ES-I3 (cell line): ENCODE measurements around the gene TET2.

ENCODE experiments used
- H3K36me3 ChIP-seq: 2 replicates; pipeline ENCODE4 v1.6.1; 2013; ENCODE audit warnings: mild to moderate bottlenecking, low read length, control low read depth, moderate library complexity; ENCODE audit not compliant: insufficient read depth
- H3K4me1 ChIP-seq: 2 replicates; pipeline ENCODE4 v1.6.1; 2013; ENCODE audit warnings: mild to moderate bottlenecking, control low read depth, low read length; ENCODE audit not compliant: insufficient read depth
- H3K9ac ChIP-seq: 2 replicates; pipeline ENCODE4 v1.6.1; 2013; ENCODE audit warnings: low read depth, mild to moderate bottlenecking, low read length, moderate library complexity
- H3K9me3 ChIP-seq: 2 replicates; pipeline ENCODE4 v1.6.1; 2013; ENCODE audit warnings: mild to moderate bottlenecking, low read length, moderate library complexity; ENCODE audit not compliant: control insufficient read depth, insufficient read depth

The TET2 gene

GRCh38 chr4:105210916-105211315 lies 64.2 kb downstream of the TET2 start:
- no peaks in the 10 kb centered on the region; the same call in 1 of the 2 replicates for H3K4me1 ChIP-seq
- H3K36me3 ChIP-seq, result no peaks in the 10 kb centered on the region

DNA sequence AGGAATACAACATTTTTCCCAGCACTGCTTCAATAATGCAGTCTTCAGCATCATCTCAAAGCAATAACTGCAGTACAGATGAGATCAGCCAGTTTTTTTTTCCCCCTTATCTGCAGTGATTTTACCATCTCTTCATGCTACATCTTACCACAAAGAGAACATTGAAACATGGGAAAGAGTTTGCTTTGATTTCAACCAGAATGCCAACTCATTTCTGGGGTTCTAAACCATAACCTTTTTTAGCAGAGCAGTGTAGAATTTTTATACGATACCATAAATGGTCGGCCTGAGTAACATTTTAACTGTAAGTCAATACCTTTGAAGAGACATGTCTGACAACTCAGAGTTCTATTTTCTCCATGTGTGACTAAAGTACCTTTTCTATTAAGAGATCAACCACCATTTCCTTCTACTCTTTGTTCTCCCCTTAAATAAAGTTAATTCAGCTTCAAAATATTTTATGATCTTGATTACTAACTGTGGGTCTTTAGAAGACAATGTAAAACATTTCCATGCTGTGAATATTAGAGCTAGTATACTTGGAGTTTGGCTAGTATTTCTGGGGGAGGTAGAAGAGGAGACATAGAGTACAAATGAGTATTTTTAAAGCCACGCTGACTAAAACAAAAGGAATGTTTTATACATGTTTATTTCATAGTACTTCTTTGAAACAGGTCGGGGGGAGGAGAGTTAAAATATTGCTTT lies 69.1 kb downstream of the TET2 start:
- H3K36me3 ChIP-seq, result no peaks in the 10 kb centered on the region
- no peaks in the 10 kb centered on the region for H3K9me3 ChIP-seq
- H3K4me1 ChIP-seq, result no peaks in the 10 kb centered on the region; the same call in 1 of the 2 replicates
- H3K9ac ChIP-seq, result no peak overlapping the region

More at GRCh38 chr4:105210916-105211315, 64.2 kb downstream of the TET2 start:
- Histone ChIP-seq H3K9ac (no peak overlapping the region), H3K9me3 (no peaks in the 10 kb centered on the region)

DNA sequence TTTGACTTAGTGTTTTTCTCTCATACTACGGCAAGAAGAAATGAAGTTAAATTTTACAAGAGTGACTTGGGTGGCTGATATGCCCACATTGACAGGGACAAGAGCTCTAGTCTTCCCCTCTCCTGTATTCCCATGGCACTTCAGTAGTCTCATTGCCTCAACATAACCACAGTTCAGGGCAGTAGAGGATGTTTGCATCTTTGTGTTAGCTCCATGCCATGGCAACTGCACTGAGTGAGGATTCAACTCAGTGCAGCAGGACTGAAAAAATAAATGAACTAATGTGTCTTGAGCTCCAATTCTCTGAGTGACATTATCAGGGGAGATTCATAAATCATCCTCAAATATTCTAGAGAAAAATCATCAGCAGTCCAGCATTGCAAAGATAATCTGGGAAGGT lies 78.8 kb downstream of the TET2 start:
- Histone ChIP-seq H3K4me1 (no peaks in the 10 kb centered on the region), H3K9ac (no peak overlapping the region), H3K36me3 (no peaks in the 10 kb centered on the region), H3K9me3 (no peaks in the 10 kb centered on the region)

DNA sequence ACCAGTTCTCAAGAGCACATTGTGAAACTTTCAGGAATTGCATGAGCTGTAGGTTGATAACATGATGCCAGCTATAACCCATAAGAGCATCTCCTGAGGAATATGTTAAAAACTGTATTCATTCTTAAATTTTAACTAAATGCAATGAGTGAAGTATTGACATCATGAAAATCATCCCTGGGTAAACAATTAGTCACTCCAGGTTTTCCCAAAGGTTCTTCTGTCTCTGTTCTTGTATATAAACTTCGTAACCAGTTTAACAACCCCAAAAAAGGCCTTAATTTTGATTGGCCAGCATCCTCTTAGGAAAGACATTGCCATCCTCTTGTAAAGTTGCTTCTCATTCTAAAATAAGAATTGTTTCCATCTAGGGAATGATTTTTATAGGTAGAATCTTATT lies 80.4 kb downstream of the TET2 start:
- Histone ChIP-seq H3K9me3 (no peaks in the 10 kb centered on the region), H3K9ac (no peak overlapping the region), H3K4me1 (no peaks in the 10 kb centered on the region), H3K36me3 (no peaks in the 10 kb centered on the region)

DNA sequence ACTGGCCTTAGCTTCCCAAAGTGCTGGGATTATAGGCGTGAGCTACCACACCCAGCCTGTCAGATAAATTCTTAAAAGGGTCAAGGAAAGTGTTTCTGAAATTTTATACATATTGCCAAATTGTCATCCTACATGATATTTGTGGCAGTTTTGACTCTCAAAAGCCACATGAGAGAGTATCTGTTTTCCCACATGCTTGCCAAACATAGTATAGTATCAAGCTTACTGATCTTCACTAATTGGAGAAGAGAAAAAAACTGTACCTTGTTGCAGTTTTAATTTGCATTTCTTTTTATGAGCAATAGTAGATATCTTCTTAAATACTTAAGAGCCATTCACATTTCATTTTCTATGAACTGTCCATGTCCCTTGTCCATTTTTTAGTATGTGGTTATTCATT lies 83.6 kb downstream of the TET2 start:
- H3K9ac ChIP-seq, result no peak overlapping the region
- no peaks in the 10 kb centered on the region for H3K9me3 ChIP-seq
- H3K4me1 ChIP-seq, result no peaks in the 10 kb centered on the region; the same call in 1 of the 2 replicates
- H3K36me3 ChIP-seq, result no peaks in the 10 kb centered on the region

DNA sequence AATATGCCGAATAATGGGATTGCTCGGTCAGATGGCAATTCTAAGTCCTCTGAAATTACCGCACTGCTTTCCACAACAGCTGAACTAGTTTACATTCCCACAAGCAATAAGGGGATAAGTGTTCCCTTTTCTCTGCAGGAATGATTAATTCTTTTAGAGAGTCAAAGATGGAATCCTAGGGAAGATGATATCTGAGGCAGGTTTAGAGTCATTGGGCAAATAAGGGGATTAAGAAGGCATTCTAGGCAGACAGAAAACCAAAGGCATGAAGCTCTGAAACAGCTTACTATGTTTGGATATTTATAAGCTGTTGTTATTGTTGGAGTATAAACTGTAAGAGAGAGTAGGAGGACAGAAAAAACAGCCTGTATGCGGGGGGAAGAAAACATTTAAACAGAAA lies 85.7 kb downstream of the TET2 start:
- no peaks in the 10 kb centered on the region for H3K36me3 ChIP-seq
- no peaks in the 10 kb centered on the region for H3K9me3 ChIP-seq

GRCh38 chr4:105234582-105234981 lies 87.9 kb downstream of the TET2 start:
- no peaks in the 10 kb centered on the region for H3K9me3 ChIP-seq
- no peaks in the 10 kb centered on the region; the same call in 1 of the 2 replicates for H3K4me1 ChIP-seq
- no peak overlapping the region for H3K9ac ChIP-seq
- H3K36me3 ChIP-seq, result no peaks in the 10 kb centered on the region

More for the DNA sequence above, 85.7 kb downstream of the TET2 start:
- Histone ChIP-seq H3K4me1 (no peaks in the 10 kb centered on the region; the same call in 1 of the 2 replicates), H3K9ac (no peak overlapping the region)

- H3K4me1 ChIP-seq, result no peaks in the 10 kb centered on the region; the same call in 1 of the 2 replicates
- H3K36me3 ChIP-seq, result no peaks in the 10 kb centered on the region
- no peak overlapping the region for H3K9ac ChIP-seq
- no peaks in the 10 kb centered on the region for H3K9me3 ChIP-seq
Measured at GRCh38 chr4:105236202-105236915, 89.7 kb downstream of the TET2 start.

GRCh38 chr4:105236916-105237311 lies 90.2 kb downstream of the TET2 start:
- H3K9ac ChIP-seq, result no peak overlapping the region
- H3K4me1 ChIP-seq, result no peaks in the 10 kb centered on the region; the same call in 1 of the 2 replicates
- H3K36me3 ChIP-seq, result no peaks in the 10 kb centered on the region
- H3K9me3 ChIP-seq, result no peaks in the 10 kb centered on the region

- no peaks in the 10 kb centered on the region for H3K4me1 ChIP-seq
- H3K9me3 ChIP-seq, result no peaks in the 10 kb centered on the region
- H3K36me3 ChIP-seq, result no peaks in the 10 kb centered on the region
- H3K9ac ChIP-seq, result no peak overlapping the region
Measured at GRCh38 chr4:105240037-105240436, 93.4 kb downstream of the TET2 start.

DNA sequence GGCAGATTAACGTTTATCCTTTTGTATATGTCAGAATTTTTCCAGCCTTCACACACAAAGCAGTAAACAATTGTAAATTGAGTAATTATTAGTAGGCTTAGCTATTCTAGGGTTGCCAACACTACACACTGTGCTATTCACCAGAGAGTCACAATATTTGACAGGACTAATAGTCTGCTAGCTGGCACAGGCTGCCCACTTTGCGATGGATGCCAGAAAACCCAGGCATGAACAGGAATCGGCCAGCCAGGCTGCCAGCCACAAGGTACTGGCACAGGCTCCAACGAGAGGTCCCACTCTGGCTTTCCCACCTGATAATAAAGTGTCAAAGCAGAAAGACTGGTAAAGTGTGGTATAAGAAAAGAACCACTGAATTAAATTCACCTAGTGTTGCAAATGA lies 94.8 kb downstream of the TET2 start:
- Histone ChIP-seq H3K9me3 (no peaks in the 10 kb centered on the region), H3K4me1 (no peaks in the 10 kb centered on the region), H3K36me3 (no peaks in the 10 kb centered on the region), H3K9ac (no peak overlapping the region)

DNA sequence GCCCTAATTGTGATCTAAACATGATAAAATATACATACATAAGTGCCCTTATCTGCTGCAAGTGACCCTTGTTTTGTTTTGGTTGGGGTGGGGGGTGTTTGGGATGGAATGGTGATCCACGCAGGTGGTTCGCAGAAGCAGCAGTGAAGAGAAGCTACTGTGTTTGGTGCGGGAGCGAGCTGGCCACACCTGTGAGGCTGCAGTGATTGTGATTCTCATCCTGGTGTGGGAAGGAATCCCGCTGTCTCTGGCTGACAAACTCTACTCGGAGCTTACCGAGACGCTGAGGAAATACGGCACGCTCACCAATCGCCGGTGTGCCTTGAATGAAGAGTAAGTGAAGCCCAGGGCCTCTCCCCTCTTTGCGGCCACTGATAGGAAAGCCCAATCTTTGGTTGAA lies 96.8 kb downstream of the TET2 start:
- H3K9ac ChIP-seq, result no peak overlapping the region
- no peaks in the 10 kb centered on the region for H3K9me3 ChIP-seq
- H3K36me3 ChIP-seq, result no peaks in the 10 kb centered on the region
- H3K4me1 ChIP-seq, result no peaks in the 10 kb centered on the region

DNA sequence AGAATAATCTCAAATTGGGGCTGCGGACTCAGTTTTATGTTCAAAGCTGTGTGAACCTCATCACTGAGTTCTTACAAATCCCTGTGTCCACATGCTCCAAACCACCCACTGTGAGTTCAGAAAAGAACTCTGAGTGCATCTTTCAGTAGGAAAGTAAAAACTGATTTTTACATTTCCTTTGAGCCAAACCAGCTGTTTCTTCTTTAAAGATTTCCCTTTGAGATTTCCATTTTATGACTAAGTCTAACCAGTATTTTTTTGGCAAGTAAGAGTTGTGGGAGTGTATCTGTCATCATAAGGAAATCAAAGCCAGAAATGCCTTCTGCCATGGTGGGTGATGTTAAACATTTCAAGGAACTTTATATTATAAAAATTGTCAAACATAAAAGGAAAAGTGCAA lies 100.0 kb downstream of the TET2 start:
- Histone ChIP-seq H3K9me3 (no peaks in the 10 kb centered on the region), H3K9ac (no peak overlapping the region), H3K36me3 (no peaks in the 10 kb centered on the region), H3K4me1 (no peaks in the 10 kb centered on the region)

DNA sequence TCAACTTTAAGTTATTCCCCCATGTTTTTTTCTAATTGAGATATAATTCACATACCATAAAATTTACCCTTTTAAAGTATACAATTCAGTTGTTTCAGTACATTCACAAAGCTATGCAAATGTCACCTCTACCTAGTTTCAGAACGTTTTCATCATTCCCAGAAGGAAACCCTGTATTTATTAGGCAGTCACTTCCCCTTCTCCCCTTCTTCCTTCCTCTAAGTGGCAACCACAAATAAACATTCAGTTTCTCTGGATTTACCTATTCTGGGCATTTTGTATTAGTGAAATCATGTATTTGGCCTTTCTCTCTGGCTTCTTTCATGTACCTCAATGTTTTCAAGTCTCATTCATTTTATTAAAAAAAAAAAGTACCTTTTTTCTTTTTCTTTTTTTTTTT lies 101.9 kb downstream of the TET2 start:
- Histone ChIP-seq H3K9me3 (no peaks in the 10 kb centered on the region), H3K36me3 (no peaks in the 10 kb centered on the region), H3K9ac (no peak overlapping the region), H3K4me1 (no peaks in the 10 kb centered on the region)
